Liver (tissue), 9 donors: ENCODE measurements around the gene TMEM255B. TPM values are rescaled to one million over a fixed set of nuclear protein-coding genes. Genes with fewer than 3 reads are reported as not detected.

Experiments
- DNase-seq: peaks from one replicate; pipeline ENCODE4 v3.0.0-alpha.2; 2017; ENCODE audit warnings: low spot score
- H3K27ac ChIP-seq, 2 donors: one replicate each; pipeline ENCODE4 v1.7.0; 2013; ENCODE audit warnings: inconsistent platforms in 2 of 2, low read length in 2 of 2, control low read depth in 1 of 2, low read depth in 1 of 2, mild to moderate bottlenecking in 1 of 2
- H3K27me3 ChIP-seq, 4 donors: one replicate each; pipeline versions ENCODE4 v1.6.1 to v1.7.0; 2013; ENCODE audit warnings: low read length in 3 of 4, inconsistent platforms in 1 of 4, mild to moderate bottlenecking in 1 of 4, moderate library complexity in 1 of 4; ENCODE audit not compliant: control insufficient read depth in 4 of 4, insufficient read depth in 4 of 4
- H3K36me3 ChIP-seq, 4 donors: one replicate each; pipeline versions ENCODE4 v1.6.1 to v1.7.0; 2013; ENCODE audit warnings: low read length in 3 of 4, mild to moderate bottlenecking in 3 of 4, low read depth in 1 of 4, moderate library complexity in 1 of 4; ENCODE audit not compliant: control insufficient read depth in 4 of 4, insufficient read depth in 3 of 4
- H3K4me1 ChIP-seq, 4 donors: one replicate each; pipeline versions ENCODE4 v1.6.1 to v1.7.0; 2013; ENCODE audit warnings: low read length in 3 of 4, mild to moderate bottlenecking in 3 of 4, moderate library complexity in 1 of 4; ENCODE audit not compliant: control insufficient read depth in 4 of 4, insufficient read depth in 4 of 4
- H3K4me3 ChIP-seq, 3 donors: one replicate each; pipeline versions ENCODE4 v1.6.1 to v1.7.0; 2013; ENCODE audit warnings: low read length in 3 of 3, control low read depth in 1 of 3, low read depth in 1 of 3, mild to moderate bottlenecking in 1 of 3
- H3K9ac ChIP-seq, 2 donors: one replicate each; pipeline ENCODE4 v1.7.0; 2013; ENCODE audit warnings: low read length in 2 of 2, mild to moderate bottlenecking in 2 of 2, moderate library complexity in 2 of 2, control low read depth in 1 of 2, low read depth in 1 of 2
- H3K9me3 ChIP-seq, 4 donors: one replicate each; pipeline versions ENCODE4 v1.6.1 to v1.7.0; 2013; ENCODE audit warnings: low read length in 3 of 4; ENCODE audit not compliant: control insufficient read depth in 4 of 4
- EGR1 ChIP-seq, 2 donors: IDR thresholded peaks; 2 replicates each; pipeline ENCODE4 v1.6.1; 2016 to 2018; ENCODE audit warnings: antibody characterized with exemption in 2 of 2, low read depth in 2 of 2
- FOXA1 ChIP-seq: IDR thresholded peaks from 2 replicates; pipeline ENCODE4 v1.6.1; 2016; ENCODE audit warnings: antibody characterized with exemption
- FOXA2 ChIP-seq: IDR thresholded peaks from 2 replicates; pipeline ENCODE4 v1.6.1; 2016; ENCODE audit warnings: antibody characterized with exemption
- HNF4G ChIP-seq: IDR thresholded peaks from 2 replicates; pipeline ENCODE4 v1.6.1; 2016; ENCODE audit warnings: antibody characterized with exemption
- JUND ChIP-seq, 2 donors: IDR thresholded peaks; 2 replicates each; pipeline ENCODE4 v1.6.1; 2016; ENCODE audit warnings: antibody characterized with exemption in 2 of 2
- NR2F2 ChIP-seq: IDR thresholded peaks from 2 replicates; pipeline ENCODE4 v1.6.1; 2016; ENCODE audit warnings: antibody characterized with exemption
- RAD21 ChIP-seq, 2 donors: IDR thresholded peaks; 2 replicates each; pipeline ENCODE4 v1.6.1; 2016; ENCODE audit warnings: antibody characterized with exemption in 2 of 2, mild to moderate bottlenecking in 2 of 2
- RXRA ChIP-seq, 2 donors: IDR thresholded peaks; 2 replicates each; pipeline ENCODE4 v1.6.1; 2017 to 2018; ENCODE audit warnings: antibody characterized with exemption in 2 of 2, mild to moderate bottlenecking in 1 of 2
- SP1 ChIP-seq: IDR thresholded peaks from 2 replicates; pipeline ENCODE4 v1.6.1; 2018; ENCODE audit warnings: antibody characterized with exemption, mild to moderate bottlenecking
- TAF1 ChIP-seq: conservative IDR thresholded peaks from 2 replicates; pipeline ENCODE4 v1.6.1; 2016; ENCODE audit warnings: antibody characterized with exemption, mild to moderate bottlenecking
- YY1 ChIP-seq: IDR thresholded peaks from 2 replicates; pipeline ENCODE4 v1.6.1; 2016; ENCODE audit warnings: antibody characterized with exemption, mild to moderate bottlenecking
- WGBS: extraction: QIAGEN DNeasy Blood & Tissue Kit; methylation state at CpG from one replicate; pipeline ENCODE4 v1.1.7; 2013; 5-methylcytosine and 5-hydroxymethylcytosine counted together
- polyA plus RNA-seq, 2 donors: library from polyadenylated mRNA; stranded (reverse) in 1 of 2; unstranded in 1 of 2; fragments of 200-250 nt in 1 of 2; fragments of >200 nt in 1 of 2; fragmentation: Nextera tagmentation in 1 of 2; extraction: Ambion mirVana in 1 of 2; gene quantifications; one replicate each; pipeline versions ENCODE4 v1.2.1 to v1.2.3, GENCODE V29; 2013 to 2015
- total RNA-seq, 2 donors: library from RNA; depleted of rRNA; stranded (reverse); fragments of >200 nt; gene quantifications; one replicate each; pipeline ENCODE4 v1.2.3, GENCODE V29; 2014
- TF ChIP-seq, protein P1 (sequence below): IDR thresholded peaks from 2 replicates; pipeline ENCODE4 v1.6.1; 2016; ENCODE audit warnings: antibody characterized with exemption
- TF ChIP-seq, protein P2 (sequence below): IDR thresholded peaks from 2 replicates; pipeline ENCODE4 v1.6.1; 2016; ENCODE audit warnings: antibody characterized with exemption, mild to moderate bottlenecking
- TF ChIP-seq, protein P3 (sequence below): IDR thresholded peaks from 2 replicates; pipeline ENCODE4 v1.6.1; 2016; ENCODE audit warnings: antibody characterized with exemption
- TF ChIP-seq, protein P4 (sequence below): IDR thresholded peaks from 2 replicates; pipeline ENCODE4 v1.6.1; 2016; ENCODE audit warnings: antibody characterized with exemption
- donor health status: healthy.
- donor health status: healthy.
- donor health status: healthy.
- donor health status: healthy.
- donor health status: healthy.

TMEM255B gene
- total and polyA plus RNA-seq, 4 donors, result 0.37 to 8.6 (median 3.5) TPM

DNA sequence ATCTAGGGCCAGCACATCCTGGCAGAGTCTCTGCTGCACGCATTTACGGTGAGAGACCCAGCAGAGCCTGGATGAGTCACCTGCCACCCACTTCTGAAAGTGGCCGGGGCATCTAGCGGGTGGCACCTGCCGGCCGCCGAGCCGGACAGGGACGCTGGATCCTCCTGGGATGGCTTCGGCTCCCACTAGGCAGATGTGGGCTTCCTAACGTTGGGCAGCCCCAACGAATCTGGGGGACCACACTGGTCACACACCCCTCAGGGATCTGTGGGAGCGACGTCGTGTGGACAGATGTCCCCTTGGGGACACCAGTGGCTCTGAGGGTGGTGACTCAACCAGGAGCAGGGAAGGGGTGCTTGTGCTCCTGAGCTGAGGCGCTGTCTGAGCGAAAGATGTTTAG lies 32.2 kb downstream of the TMEM255B start:
- WGBS, result 81% methylated on average over 17 of the region's 17 CpGs
- no peaks in the 10 kb centered on the region for H3K4me1 ChIP-seq
- no peak overlapping the region for H3K27ac ChIP-seq
- peaks cover 0 to 2% (median 0%) of the 10 kb centered on the region in 4 donors for H3K36me3 ChIP-seq
- TF ChIP-seq EGR1 (IDR thresholded peaks at IDR 0.05; ENCODE audit: low read depth in 2 of 2) (no peak), RAD21 (IDR thresholded peaks at IDR 0.05) (no peak), HNF4G (no peak), FOXA2 (no peak), SP1 (no peak), FOXA1 (no peak), JUND (IDR thresholded peaks at IDR 0.05) (no peak), YY1 (no peak), RXRA (IDR thresholded peaks at IDR 0.05) (no peak), TAF1 (no peak), NR2F2 (no peak)
- TF ChIP-seq, protein P1, sequence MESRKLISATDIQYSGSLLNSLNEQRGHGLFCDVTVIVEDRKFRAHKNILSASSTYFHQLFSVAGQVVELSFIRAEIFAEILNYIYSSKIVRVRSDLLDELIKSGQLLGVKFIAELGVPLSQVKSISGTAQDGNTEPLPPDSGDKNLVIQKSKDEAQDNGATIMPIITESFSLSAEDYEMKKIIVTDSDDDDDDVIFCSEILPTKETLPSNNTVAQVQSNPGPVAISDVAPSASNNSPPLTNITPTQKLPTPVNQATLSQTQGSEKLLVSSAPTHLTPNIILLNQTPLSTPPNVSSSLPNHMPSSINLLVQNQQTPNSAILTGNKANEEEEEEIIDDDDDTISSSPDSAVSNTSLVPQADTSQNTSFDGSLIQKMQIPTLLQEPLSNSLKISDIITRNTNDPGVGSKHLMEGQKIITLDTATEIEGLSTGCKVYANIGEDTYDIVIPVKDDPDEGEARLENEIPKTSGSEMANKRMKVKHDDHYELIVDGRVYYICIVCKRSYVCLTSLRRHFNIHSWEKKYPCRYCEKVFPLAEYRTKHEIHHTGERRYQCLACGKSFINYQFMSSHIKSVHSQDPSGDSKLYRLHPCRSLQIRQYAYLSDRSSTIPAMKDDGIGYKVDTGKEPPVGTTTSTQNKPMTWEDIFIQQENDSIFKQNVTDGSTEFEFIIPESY, result no peak
- TF ChIP-seq, protein P2, sequence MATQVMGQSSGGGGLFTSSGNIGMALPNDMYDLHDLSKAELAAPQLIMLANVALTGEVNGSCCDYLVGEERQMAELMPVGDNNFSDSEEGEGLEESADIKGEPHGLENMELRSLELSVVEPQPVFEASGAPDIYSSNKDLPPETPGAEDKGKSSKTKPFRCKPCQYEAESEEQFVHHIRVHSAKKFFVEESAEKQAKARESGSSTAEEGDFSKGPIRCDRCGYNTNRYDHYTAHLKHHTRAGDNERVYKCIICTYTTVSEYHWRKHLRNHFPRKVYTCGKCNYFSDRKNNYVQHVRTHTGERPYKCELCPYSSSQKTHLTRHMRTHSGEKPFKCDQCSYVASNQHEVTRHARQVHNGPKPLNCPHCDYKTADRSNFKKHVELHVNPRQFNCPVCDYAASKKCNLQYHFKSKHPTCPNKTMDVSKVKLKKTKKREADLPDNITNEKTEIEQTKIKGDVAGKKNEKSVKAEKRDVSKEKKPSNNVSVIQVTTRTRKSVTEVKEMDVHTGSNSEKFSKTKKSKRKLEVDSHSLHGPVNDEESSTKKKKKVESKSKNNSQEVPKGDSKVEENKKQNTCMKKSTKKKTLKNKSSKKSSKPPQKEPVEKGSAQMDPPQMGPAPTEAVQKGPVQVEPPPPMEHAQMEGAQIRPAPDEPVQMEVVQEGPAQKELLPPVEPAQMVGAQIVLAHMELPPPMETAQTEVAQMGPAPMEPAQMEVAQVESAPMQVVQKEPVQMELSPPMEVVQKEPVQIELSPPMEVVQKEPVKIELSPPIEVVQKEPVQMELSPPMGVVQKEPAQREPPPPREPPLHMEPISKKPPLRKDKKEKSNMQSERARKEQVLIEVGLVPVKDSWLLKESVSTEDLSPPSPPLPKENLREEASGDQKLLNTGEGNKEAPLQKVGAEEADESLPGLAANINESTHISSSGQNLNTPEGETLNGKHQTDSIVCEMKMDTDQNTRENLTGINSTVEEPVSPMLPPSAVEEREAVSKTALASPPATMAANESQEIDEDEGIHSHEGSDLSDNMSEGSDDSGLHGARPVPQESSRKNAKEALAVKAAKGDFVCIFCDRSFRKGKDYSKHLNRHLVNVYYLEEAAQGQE, result no peak
- TF ChIP-seq, protein P3, sequence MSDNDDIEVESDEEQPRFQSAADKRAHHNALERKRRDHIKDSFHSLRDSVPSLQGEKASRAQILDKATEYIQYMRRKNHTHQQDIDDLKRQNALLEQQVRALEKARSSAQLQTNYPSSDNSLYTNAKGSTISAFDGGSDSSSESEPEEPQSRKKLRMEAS, result no peak
- DNase-seq, result no peak
- H3K9me3 ChIP-seq, result no peaks in the 10 kb centered on the region
- H3K27me3 ChIP-seq, result peaks cover 0 to 6% (median 0%) of the 10 kb centered on the region in 4 donors
- H3K9ac ChIP-seq, result no peak overlapping the region
- H3K4me3 ChIP-seq, result no peak overlapping the region

DNA sequence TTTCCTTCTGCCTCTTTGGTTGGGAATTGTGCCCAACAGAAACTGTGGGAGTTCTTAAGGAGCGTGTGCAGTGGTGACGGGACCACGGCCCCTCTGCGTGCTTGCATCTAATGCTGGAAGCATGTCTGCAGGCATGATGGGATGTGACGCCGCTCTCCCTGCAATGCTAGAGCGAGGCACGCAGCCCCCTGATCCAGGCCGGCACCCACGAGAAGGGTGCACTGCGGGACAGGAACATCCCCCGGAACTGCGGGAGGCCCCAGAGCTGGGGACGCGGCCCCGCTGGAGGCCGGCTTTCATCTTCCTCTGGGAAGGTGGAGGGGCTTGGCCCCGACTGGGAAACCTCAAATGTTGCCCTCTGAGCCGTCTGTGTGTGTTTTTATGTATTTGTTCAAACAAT lies 32.7 kb downstream of the TMEM255B start:
- Histone ChIP-seq H3K9ac (no peak overlapping the region), H3K27me3 (peaks cover 0 to under 1% (median 0%) of the 10 kb centered on the region in 4 donors), H3K9me3 (no peaks in the 10 kb centered on the region), H3K4me1 (no peaks in the 10 kb centered on the region), H3K36me3 (peaks cover 0 to 2% (median 0%) of the 10 kb centered on the region in 4 donors), H3K27ac (no peak overlapping the region), H3K4me3 (no peak overlapping the region)
- 79% methylated on average over 19 of the region's 19 CpGs for WGBS
- no peak for DNase-seq
- TF ChIP-seq EGR1 (IDR thresholded peaks at IDR 0.05; ENCODE audit: low read depth in 2 of 2) (no peak), TAF1 (no peak), JUND (IDR thresholded peaks at IDR 0.05) (no peak)
- TF ChIP-seq, protein P1, result no peak
- TF ChIP-seq, protein P4, sequence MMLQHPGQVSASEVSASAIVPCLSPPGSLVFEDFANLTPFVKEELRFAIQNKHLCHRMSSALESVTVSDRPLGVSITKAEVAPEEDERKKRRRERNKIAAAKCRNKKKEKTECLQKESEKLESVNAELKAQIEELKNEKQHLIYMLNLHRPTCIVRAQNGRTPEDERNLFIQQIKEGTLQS, result no peak
- TF ChIP-seq, protein P2, result no peak
